WTC11 (cell line): ENCODE data around the gene NOS1.

Experiments used
- MYBL2 ChIP-seq: sonication (generic); formaldehyde crosslinking; IDR thresholded peaks from 2 replicates; pipeline ENCODE4 v1.8.1; 2023; ENCODE audit warnings: mild to moderate bottlenecking, moderate library complexity, missing genetic modification reagents
- TF ChIP-seq, protein P1 (sequence below): sonication (generic); formaldehyde crosslinking; IDR thresholded peaks from 2 replicates; pipeline ENCODE4 v1.8.1; 2023; ENCODE audit warnings: mild to moderate bottlenecking, missing genetic modification reagents, moderate library complexity
- TF ChIP-seq, protein P2 (sequence below): fragments of 200-600 bp; IDR thresholded peaks from 2 replicates; pipeline ENCODE4 v1.8.0; 2022; ENCODE audit warnings: antibody characterized with exemption

DNA sequence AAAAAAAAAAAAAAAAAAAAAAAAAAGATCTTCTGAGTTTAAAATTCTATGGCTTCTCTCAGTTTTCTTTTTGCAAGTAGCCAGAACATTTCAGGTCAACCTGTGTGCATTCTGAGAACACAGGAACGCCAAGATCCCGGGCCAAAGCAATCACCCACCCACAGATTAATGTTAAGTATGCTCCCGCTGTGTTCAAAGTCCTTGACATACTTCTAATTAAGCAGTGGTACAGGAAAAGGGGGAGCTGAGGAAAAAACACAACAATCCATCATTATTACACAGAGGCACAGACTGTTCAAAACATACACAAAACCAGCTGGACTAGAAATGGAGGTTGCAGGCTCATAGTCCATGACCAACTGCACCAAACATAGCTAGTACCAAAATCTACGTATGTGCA lies 174.0 kb downstream of the NOS1 start:
- TF ChIP-seq, protein P1, sequence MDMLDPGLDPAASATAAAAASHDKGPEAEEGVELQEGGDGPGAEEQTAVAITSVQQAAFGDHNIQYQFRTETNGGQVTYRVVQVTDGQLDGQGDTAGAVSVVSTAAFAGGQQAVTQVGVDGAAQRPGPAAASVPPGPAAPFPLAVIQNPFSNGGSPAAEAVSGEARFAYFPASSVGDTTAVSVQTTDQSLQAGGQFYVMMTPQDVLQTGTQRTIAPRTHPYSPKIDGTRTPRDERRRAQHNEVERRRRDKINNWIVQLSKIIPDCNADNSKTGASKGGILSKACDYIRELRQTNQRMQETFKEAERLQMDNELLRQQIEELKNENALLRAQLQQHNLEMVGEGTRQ (CRISPR knock-in tag): no peak
- TF ChIP-seq, protein P2, sequence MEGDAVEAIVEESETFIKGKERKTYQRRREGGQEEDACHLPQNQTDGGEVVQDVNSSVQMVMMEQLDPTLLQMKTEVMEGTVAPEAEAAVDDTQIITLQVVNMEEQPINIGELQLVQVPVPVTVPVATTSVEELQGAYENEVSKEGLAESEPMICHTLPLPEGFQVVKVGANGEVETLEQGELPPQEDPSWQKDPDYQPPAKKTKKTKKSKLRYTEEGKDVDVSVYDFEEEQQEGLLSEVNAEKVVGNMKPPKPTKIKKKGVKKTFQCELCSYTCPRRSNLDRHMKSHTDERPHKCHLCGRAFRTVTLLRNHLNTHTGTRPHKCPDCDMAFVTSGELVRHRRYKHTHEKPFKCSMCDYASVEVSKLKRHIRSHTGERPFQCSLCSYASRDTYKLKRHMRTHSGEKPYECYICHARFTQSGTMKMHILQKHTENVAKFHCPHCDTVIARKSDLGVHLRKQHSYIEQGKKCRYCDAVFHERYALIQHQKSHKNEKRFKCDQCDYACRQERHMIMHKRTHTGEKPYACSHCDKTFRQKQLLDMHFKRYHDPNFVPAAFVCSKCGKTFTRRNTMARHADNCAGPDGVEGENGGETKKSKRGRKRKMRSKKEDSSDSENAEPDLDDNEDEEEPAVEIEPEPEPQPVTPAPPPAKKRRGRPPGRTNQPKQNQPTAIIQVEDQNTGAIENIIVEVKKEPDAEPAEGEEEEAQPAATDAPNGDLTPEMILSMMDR: no peak
- TF ChIP-seq MYBL2: no peak
